ENCODE data around the gene NCOR2.
A peak's percentile ranks its signal among the peaks of the same experiment; 100 is the strongest.

NCOR2 gene

GRCh38 chr12:124541322-124541721, 26.1 kb downstream of the NCOR2 start:
- no peak for DNase-seq

GRCh38 chr12:124539084-124540041, 28.0 kb downstream of the NCOR2 start:
- DNase-seq: no peak

DNA sequence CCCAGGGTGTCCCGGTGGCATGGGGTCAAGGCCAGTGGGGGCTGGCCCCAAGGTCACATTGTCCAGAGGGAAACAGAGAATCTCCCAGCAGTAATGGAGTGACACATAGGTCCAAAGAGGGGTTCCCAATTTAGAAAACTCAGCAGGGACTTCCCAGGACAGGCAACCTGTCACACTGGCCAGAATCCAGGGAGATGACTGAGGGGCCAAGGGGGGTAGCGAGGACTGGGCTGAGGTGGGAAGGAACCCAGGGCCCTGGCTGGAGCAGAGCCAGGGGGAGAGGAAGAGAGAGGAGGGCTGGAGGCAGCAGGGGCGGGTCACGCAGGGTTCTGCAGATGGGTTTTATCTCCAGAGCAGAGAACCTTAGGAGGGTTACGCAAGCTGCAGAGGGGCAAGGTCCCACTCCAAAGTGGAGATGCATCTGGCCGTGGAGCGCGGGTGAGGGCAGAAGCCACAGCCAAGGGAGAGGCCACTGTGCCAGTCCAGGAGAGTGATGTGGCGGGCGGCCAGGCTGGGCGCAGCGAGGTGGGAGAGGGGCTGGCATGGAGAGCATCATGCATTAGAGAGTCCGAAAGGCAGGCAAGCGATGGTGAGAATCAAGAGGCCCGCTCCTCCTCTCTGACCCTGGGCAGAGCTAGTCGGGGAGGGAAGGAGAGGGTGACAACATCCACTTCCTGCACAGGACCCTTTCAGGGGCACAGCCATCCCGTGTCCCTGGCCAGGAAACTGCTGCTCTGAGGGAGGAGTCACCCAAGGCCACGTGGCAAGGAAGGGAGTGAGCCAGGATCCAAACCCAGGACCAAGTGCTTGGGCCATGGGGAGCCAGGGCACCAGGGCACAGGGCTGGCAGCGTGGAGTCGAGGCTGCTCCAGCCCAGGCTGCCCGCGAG, 29.0 kb downstream of the NCOR2 start:
- DNase-seq: no peak

DNA sequence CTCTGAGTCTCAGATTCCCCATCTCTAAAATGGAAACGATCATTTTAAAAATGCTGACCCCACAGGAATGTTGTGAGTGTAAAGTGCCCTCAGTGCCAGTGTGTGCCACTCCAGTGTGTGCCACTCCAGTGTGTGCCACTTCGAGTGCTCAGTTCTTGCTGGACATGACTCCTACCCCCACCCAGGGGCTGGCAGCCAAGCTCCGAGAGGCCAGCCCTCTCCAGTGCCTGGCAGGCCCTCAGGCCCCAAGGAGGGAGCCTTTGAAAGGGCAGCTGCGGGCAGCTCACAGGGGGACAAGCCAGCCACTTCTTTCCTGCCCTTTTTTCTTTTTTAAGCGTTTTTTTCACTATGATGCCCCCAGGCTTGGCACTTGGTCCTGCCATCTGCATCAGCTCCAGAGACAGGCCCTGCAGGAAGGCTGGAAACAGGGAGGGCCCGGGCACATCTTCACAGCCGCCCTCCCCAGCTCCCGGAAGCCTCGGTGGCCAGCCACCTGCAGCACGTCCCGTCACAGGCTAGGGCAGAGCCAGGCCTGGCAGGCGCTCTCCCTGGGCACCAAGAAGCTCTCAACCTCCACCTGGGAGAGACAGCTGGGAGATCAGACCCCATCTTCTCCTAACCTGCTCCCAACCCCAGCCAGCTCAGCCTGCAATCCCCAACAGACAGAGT, 29.8 kb downstream of the NCOR2 start:
- DNase-seq: no peak

- DNase-seq: no peak
These were observed 30.8 kb downstream of the NCOR2 start for GRCh38 chr12:124536641-124537040.

DNA sequence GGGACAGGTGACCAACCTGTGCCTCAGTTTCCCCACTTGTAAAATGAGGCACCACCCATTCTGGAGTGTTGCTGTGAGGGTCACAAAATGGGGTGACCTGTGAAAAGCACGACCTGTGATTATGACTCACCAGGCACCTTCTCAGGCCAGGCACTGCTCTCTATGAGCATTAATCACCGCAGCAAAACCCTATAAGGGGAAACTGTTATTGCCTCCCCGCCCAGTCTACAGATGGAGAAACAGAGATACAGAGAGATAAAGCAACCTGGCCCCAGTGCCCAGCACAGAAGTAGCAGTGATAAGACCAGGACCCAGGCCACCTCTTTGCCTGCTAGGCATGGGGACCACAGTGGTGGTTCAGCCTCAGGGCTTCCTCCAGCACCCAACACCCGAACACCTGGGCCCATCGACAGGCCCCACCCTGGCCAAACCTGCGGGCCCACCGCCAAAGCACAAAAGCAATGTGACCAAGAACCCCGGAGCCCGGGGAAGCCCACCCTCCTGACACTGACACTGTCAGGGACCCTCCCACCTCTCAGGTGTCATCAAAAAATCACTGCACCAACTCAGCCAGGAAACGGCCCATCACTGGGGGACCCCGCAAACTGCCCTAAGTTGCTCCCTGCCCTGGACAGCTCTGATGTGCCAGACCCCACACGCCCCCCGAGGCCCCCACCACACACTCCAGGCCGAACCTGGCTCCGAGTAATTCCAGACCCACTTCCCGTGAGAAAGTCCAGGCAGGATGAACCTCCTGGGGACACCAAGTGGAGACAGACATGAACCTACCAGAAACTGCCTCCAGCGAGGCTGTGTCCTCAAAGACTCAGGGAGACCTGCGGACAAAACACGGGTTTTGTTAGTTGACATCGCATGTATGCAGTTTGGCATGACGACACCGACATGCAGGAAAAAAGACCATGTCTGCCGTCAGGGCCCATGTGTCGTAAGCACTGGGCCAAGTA, 32.4 kb downstream of the NCOR2 start:
- no peak for DNase-seq

- DNase-seq: no peak
These were observed 34.0 kb downstream of the NCOR2 start for GRCh38 chr12:124533456-124533855.

DNA sequence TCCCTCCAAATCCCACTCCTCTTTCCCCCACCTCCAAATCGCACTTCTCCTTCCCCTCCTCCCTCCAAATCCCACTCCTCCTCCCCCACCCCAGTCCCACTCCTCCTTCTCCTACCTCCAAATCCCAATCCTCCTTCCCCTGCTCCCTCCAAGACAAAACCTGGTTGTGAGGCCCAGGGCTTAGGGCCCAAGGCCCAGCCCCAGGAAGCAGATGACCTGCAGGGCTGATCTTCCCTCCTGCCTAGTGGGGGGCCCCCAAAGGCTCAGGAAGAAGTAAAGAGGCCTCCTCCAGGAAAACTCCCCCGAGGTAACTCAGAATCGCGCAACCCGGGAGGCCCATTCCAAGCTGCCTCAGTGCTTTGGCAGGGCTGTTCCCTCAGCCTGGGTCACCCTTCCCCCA, 34.4 kb downstream of the NCOR2 start:
- no peak for DNase-seq

DNA sequence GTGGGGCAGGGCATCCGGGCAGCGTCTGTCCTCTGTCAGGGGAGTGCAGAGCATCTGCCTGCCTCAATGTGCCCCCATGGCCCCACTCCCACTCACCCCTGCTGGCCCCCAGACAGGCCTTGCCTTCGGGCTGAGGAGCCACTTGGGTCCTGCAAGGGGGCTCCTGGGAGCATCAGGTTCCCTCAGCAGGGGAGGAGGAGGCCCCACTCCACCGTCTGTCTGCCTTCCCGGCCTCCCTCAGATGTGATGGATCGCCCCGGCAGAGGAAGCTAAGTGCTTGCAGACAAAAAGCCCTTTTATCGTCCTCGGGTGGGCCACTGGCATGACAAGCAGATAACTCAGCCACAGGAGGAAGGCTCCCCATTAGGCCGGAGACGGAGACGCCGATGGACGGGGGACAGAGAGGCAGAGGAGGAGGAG, 35.1 kb downstream of the NCOR2 start:
- DNase-seq: no peak

- no peak for DNase-seq
These were observed 35.5 kb downstream of the NCOR2 start for GRCh38 chr12:124531906-124532305.

GRCh38 chr12:124531281-124531745, 36.1 kb downstream of the NCOR2 start:
- DNase-seq: no peak

DNA sequence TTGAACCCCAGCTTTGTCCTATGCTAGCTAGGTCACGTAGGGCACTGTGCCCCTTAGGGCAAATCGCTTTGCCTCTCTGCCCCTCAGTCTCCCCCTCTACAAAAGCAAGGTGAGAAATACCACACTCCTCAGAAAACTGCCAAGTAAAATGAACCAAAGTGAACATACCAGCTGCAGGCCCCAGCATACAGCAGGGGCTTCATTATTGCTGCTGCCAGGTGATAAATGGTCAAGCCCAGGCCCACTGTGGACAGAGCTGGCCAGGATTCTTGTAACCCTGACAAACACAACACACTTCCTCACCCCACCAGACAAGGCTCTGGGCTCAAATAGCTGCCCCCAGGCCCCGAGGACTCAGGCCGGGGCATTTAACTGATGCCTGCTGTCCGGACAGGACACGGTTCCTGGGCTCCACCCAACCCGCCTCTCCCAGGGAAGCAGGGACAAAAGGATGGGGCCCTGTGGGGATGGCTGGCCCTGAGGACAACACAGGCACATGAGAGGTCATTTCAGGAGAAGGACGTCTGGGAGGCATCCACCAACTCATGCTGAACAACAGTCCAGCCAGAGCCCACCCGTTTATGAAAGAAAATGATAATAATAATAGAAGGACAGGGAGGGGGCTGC, 36.7 kb downstream of the NCOR2 start:
- DNase-seq: no peak

GRCh38 chr12:124529565-124530276, 37.7 kb downstream of the NCOR2 start:
- no peak for DNase-seq

GRCh38 chr12:124527861-124528561, 39.4 kb downstream of the NCOR2 start:
- no peak for DNase-seq

DNA sequence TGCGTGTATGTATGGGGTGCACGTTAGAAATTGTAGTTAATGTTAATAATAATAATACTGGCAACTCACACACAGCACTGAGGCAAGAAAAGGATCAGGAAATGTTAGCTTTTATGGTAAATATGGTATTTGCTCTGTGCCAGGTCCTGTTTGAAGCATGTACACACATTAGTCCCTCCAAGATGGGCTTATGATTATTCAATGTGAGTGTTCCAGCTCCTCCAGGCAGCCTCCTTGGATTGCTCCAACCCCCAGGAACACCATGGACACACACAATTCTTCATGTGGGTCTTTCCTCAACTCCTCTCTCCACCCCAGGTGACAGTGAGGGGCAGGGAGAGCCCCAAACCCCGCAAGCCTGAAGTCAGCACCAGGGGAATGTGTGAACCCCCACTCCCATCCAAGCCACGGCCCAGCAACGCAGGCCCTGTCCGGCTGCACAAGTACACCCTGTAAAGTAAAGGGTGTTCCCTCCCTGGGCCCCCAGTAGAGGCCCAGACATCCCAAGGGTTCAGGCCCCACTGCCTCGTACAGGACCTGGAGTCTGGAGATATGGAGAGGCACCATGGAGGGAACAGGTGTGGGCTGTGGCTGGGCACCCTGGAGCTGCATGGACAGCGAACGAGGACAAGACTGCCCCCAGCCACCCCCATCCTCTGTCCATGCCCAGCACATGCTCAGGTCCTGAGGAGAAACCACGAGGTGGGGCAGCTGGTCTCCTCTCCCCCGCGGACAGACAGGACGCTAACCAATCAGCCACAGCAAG, 41.3 kb downstream of the NCOR2 start:
- DNase-seq: no peak

- DNase-seq: no peak
These were observed 42.0 kb downstream of the NCOR2 start for GRCh38 chr12:124525455-124525854.

- peak; percentile 53 for DNase-seq
These were observed 43.0 kb downstream of the NCOR2 start for GRCh38 chr12:124524231-124524925.

DNA sequence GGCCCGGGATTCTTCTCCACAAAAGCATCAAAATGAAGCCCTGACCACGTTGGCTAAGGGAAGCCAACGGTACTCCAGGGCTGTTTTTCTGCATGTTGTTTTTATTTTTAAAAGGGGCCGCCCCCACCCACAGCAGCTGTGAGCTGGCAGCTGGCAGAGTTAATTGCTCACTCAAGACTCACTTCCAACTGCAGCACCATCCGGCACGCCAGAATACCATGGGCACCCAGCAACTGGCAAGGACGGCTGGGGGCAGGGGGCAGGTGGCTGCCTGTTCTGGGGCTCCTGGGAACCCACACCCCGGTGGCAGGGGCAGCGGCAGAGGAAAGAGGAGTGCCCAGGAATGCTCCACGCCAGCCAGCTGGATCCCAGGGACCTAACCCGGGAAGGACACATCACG, 44.3 kb downstream of the NCOR2 start:
- peak; percentile 29 for DNase-seq

- no peak for DNase-seq
These were observed 46.5 kb downstream of the NCOR2 start for GRCh38 chr12:124520907-124521306.

Measured in kidney glomerular epithelial cell (primary cell).